DMS 273 treated with DMSO at 0.1 percent for 48 hours (cell line): ENCODE data around the gene BOK.

Experiments used
- DNase-seq: peaks from one replicate; lab custom pipeline; 2025; lab: John Stamatoyannopoulos, UW

The BOK gene

GRCh38 chr2:241538838-241539615 lies 19.5 kb upstream of the BOK start:
- no peak for DNase-seq

GRCh38 chr2:241539616-241540374 lies 18.8 kb upstream of the BOK start:
- DNase-seq, result no peak

GRCh38 chr2:241540401-241540770 lies 18.2 kb upstream of the BOK start:
- DNase-seq, result no peak

- DNase-seq, result no peak
Observed at GRCh38 chr2:241540771-241541561, 17.6 kb upstream of the BOK start.

- no peak for DNase-seq
Observed at GRCh38 chr2:241541564-241542277, 16.8 kb upstream of the BOK start.

GRCh38 chr2:241542278-241542605 lies 16.3 kb upstream of the BOK start:
- no peak for DNase-seq

- DNase-seq, result no peak
Observed at GRCh38 chr2:241545106-241545505, 13.4 kb upstream of the BOK start.

GRCh38 chr2:241545523-241546473 lies 12.7 kb upstream of the BOK start:
- no peak for DNase-seq

- no peak for DNase-seq
Observed at GRCh38 chr2:241546771-241547498, 11.6 kb upstream of the BOK start.

- DNase-seq, result no peak
Observed at GRCh38 chr2:241547781-241548450, 10.6 kb upstream of the BOK start.

GRCh38 chr2:241548451-241548835 lies 10.1 kb upstream of the BOK start:
- DNase-seq, result no peak

GRCh38 chr2:241550616-241551580 lies 7.6 kb upstream of the BOK start:
- DNase-seq, result peak; percentile 15

- no peak for DNase-seq
Observed at GRCh38 chr2:241551599-241551997, 6.9 kb upstream of the BOK start.

GRCh38 chr2:241551998-241552737 lies 6.4 kb upstream of the BOK start:
- no peak for DNase-seq

- no peak for DNase-seq
Observed at GRCh38 chr2:241553512-241553830, 5.1 kb upstream of the BOK start.

GRCh38 chr2:241553981-241554380 lies 4.6 kb upstream of the BOK start:
- no peak for DNase-seq

- DNase-seq, result no peak
Observed at GRCh38 chr2:241554610-241555322, 3.8 kb upstream of the BOK start.
